ENCODE data around the gene CDKAL1.

Gene CDKAL1

GRCh38 chr6:20997770-20998147 is 463.5 kb downstream of the CDKAL1 start:
- ATAC-seq: no peak
- TF ChIP-seq ZFP30 (CRISPR knock-in tag; IDR thresholded peaks at IDR 0.05) (no peak), CSDC2 (CRISPR knock-in tag; IDR thresholded peaks at IDR 0.05) (no peak), SNAI2 (CRISPR knock-in tag; IDR thresholded peaks at IDR 0.05) (no peak), ZFP3 (CRISPR knock-in tag; IDR thresholded peaks at IDR 0.05) (no peak), ISL1 (CRISPR knock-in tag; IDR thresholded peaks at IDR 0.05) (no peak), RARB (CRISPR knock-in tag; IDR thresholded peaks at IDR 0.05) (no peak), ZNF565 (CRISPR knock-in tag; conservative IDR thresholded peaks at IDR 0.05; ENCODE audit: low read depth) (no peak), PPARA (CRISPR knock-in tag; IDR thresholded peaks at IDR 0.05; ENCODE audit: borderline replicate concordance) (no peak), ARNTL (CRISPR knock-in tag; IDR thresholded peaks at IDR 0.05; ENCODE audit: borderline replicate concordance, low read depth) (no peak), CREB5 (CRISPR knock-in tag; IDR thresholded peaks at IDR 0.05; ENCODE audit: low read depth) (no peak), TOX (CRISPR knock-in tag; IDR thresholded peaks at IDR 0.05; ENCODE audit: borderline replicate concordance) (no peak)
- TF ChIP-seq, protein P1, sequence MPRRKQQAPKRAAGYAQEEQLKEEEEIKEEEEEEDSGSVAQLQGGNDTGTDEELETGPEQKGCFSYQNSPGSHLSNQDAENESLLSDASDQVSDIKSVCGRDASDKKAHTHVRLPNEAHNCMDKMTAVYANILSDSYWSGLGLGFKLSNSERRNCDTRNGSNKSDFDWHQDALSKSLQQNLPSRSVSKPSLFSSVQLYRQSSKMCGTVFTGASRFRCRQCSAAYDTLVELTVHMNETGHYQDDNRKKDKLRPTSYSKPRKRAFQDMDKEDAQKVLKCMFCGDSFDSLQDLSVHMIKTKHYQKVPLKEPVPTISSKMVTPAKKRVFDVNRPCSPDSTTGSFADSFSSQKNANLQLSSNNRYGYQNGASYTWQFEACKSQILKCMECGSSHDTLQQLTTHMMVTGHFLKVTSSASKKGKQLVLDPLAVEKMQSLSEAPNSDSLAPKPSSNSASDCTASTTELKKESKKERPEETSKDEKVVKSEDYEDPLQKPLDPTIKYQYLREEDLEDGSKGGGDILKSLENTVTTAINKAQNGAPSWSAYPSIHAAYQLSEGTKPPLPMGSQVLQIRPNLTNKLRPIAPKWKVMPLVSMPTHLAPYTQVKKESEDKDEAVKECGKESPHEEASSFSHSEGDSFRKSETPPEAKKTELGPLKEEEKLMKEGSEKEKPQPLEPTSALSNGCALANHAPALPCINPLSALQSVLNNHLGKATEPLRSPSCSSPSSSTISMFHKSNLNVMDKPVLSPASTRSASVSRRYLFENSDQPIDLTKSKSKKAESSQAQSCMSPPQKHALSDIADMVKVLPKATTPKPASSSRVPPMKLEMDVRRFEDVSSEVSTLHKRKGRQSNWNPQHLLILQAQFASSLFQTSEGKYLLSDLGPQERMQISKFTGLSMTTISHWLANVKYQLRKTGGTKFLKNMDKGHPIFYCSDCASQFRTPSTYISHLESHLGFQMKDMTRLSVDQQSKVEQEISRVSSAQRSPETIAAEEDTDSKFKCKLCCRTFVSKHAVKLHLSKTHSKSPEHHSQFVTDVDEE (CRISPR knock-in tag; IDR thresholded peaks at IDR 0.05): no peak
- TF ChIP-seq, protein P2, sequence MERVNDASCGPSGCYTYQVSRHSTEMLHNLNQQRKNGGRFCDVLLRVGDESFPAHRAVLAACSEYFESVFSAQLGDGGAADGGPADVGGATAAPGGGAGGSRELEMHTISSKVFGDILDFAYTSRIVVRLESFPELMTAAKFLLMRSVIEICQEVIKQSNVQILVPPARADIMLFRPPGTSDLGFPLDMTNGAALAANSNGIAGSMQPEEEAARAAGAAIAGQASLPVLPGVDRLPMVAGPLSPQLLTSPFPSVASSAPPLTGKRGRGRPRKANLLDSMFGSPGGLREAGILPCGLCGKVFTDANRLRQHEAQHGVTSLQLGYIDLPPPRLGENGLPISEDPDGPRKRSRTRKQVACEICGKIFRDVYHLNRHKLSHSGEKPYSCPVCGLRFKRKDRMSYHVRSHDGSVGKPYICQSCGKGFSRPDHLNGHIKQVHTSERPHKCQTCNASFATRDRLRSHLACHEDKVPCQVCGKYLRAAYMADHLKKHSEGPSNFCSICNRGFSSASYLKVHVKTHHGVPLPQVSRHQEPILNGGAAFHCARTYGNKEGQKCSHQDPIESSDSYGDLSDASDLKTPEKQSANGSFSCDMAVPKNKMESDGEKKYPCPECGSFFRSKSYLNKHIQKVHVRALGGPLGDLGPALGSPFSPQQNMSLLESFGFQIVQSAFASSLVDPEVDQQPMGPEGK (CRISPR knock-in tag; IDR thresholded peaks at IDR 0.05; ENCODE audit: borderline replicate concordance): no peak

DNA sequence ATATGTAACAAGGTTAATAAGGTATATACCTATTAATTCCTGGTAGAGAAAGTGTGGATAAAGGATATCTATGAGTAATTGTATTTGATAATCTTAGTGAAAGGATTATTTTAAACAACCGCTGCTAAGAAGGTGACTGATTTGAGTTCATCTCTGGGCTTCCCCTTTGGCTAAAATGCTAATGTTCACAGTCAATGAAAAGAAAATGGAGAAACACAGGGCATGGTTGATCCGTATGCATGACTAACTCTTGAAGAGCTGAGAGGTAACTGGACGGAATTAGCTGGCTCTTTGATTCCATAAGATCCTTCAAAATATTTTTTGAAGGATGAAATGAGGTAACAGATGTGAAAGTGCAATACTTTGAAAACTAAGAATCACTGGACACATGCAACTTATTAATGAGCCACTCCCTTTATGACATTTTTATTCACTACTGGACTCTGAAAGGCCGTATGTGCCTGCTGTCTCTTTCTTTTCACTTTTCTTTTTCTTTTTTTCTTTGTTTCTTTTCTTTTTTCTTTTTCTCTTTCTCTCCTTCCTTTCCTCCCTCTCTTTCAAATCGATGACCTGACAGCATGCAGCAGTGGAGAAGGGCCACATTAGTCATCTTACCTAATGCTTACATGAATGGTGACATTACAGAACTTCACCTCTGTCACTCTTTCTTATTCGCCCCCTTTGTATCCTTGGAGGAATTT is 464.6 kb downstream of the CDKAL1 start:
- no peak for TF ChIP-seq RARB (CRISPR knock-in tag; IDR thresholded peaks at IDR 0.05)
- no peak for TF ChIP-seq SNAI2 (CRISPR knock-in tag; IDR thresholded peaks at IDR 0.05)
- no peak for TF ChIP-seq ZC3H10 (CRISPR knock-in tag; IDR thresholded peaks at IDR 0.05)
- no peak for TF ChIP-seq POU6F1 (CRISPR knock-in tag; IDR thresholded peaks at IDR 0.05; ENCODE audit: borderline replicate concordance, low read depth)
- TF ChIP-seq, protein P1 (CRISPR knock-in tag; IDR thresholded peaks at IDR 0.05): no peak
- no peak for ATAC-seq

- ATAC-seq: no peak
- TF ChIP-seq OSR1 (CRISPR knock-in tag; IDR thresholded peaks at IDR 0.05): no peak
- TF ChIP-seq, protein P1 (CRISPR knock-in tag; IDR thresholded peaks at IDR 0.05): no peak
- TF ChIP-seq GLIS3 (CRISPR knock-in tag; IDR thresholded peaks at IDR 0.05): no peak
- TF ChIP-seq, protein P3, sequence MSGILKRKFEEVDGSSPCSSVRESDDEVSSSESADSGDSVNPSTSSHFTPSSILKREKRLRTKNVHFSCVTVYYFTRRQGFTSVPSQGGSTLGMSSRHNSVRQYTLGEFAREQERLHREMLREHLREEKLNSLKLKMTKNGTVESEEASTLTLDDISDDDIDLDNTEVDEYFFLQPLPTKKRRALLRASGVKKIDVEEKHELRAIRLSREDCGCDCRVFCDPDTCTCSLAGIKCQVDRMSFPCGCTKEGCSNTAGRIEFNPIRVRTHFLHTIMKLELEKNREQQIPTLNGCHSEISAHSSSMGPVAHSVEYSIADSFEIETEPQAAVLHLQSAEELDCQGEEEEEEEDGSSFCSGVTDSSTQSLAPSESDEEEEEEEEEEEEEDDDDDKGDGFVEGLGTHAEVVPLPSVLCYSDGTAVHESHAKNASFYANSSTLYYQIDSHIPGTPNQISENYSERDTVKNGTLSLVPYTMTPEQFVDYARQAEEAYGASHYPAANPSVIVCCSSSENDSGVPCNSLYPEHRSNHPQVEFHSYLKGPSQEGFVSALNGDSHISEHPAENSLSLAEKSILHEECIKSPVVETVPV (CRISPR knock-in tag; IDR thresholded peaks at IDR 0.05): no peak
Measured at GRCh38 chr6:21000331-21000801, 466.1 kb downstream of the CDKAL1 start.

All from SK-N-SH treated with all-trans-retinoic acid at 6 μM for 48 hours (cell line).